ENCODE results near the gene WASHC2C.
"Not testable (repeated sequence)": the region's sequence is repeated elsewhere in the genome, so short reads cannot be mapped to it uniquely, and the experiment has no call there.

GRCh38 chr10:45756065-45756464 is 29.0 kb downstream of the WASHC2C start:
- TF ChIP-seq CTCF (conservative IDR thresholded peaks at IDR 0.05); ZFX (IDR thresholded peaks at IDR 0.05): not testable (repeated sequence)
